H1 (cell line): Measurements from ENCODE around the gene NBPF1. TPM values are rescaled to one million over a fixed set of nuclear protein-coding genes. Genes with fewer than 3 reads are reported as not detected.
"Not testable (repeated sequence)": the region's sequence is repeated elsewhere in the genome, so short reads cannot be mapped to it uniquely, and the experiment has no call there.

Experiments used
- CTCF ChIA-PET: fragments of 300-600 bp; sonication (Branson Sonifier 250); formaldehyde crosslinking; loops from one replicate; lab custom pipeline; 2021; ENCODE audit not compliant: partially characterized antibody; lab: Charles Lee
- POLR2A ChIA-PET: fragments of 300-600 bp; sonication (Branson Sonifier 250); formaldehyde crosslinking; loops from one replicate; lab custom pipeline; 2021; ENCODE audit warnings: inconsistent platforms; ENCODE audit not compliant: partially characterized antibody; lab: Charles Lee
- DNase-seq, 2 experiments: peaks; one replicate each; pipeline versions ENCODE4 v3.0.0 to v3.0.0-alpha.2; 2010 to 2022; ENCODE audit warnings: low spot score in 2 of 2, low read depth in 1 of 2, mixed read lengths in 1 of 2
- FAIRE-seq: peaks from 2 replicates; lab custom pipeline; 2011; peaks lifted over from hg19 to GRCh38; lab: Jason Lieb, UNC
- H2AFZ ChIP-seq: 2 replicates; pipeline ENCODE4 v1.8.1; 2012; ENCODE audit warnings: low read length, inconsistent platforms
- H2AK5ac ChIP-seq: 2 replicates; pipeline ENCODE4 v1.6.1; 2013; ENCODE audit warnings: low read depth, low read length
- H2BK120ac ChIP-seq: replicated peaks from 2 replicates; pipeline ENCODE3; 2013; ENCODE audit warnings: low read depth, low read length, inconsistent platforms
- H2BK12ac ChIP-seq: 2 replicates; pipeline ENCODE4 v1.6.1; 2013; ENCODE audit warnings: low read depth, low read length
- H2BK15ac ChIP-seq: 2 replicates; pipeline ENCODE4 v1.6.1; 2013; ENCODE audit warnings: low read length
- H2BK20ac ChIP-seq: 2 replicates; pipeline ENCODE4 v1.6.1; 2013; ENCODE audit warnings: low read length
- H2BK5ac ChIP-seq: 2 replicates; pipeline ENCODE4 v1.6.1; 2013; ENCODE audit warnings: low read depth, low read length
- H3K14ac ChIP-seq: 2 replicates; pipeline ENCODE4 v1.6.1; 2013; ENCODE audit warnings: inconsistent platforms; ENCODE audit not compliant: insufficient read length
- H3K18ac ChIP-seq: 2 replicates; pipeline ENCODE4 v1.6.1; 2013; ENCODE audit warnings: low read length; ENCODE audit errors: extremely low read depth
- H3K23ac ChIP-seq: 2 replicates; pipeline ENCODE4 v1.6.1; 2013; ENCODE audit warnings: inconsistent platforms; ENCODE audit not compliant: insufficient read length
- H3K23me2 ChIP-seq: 2 replicates; pipeline ENCODE4 v1.6.1; 2013; ENCODE audit warnings: low read depth, low read length
- H3K27ac ChIP-seq: 2 replicates; pipeline ENCODE4 v1.6.1; 2011; ENCODE audit warnings: low read depth, low read length, inconsistent platforms
- H3K27me3 ChIP-seq, 4 experiments: replicated peaks in 1 of 4; 1 replicate in 1 of 4; 2 replicates in 3 of 4; pipeline versions ENCODE4 v1.6.1 to v1.8.1; 2011 to 2013; ENCODE audit warnings: low read length in 3 of 4, mild to moderate bottlenecking in 3 of 4, inconsistent platforms in 2 of 4, mixed read lengths in 2 of 4, moderate library complexity in 1 of 4; ENCODE audit not compliant: control insufficient read depth in 3 of 4, insufficient read depth in 3 of 4; ENCODE audit errors: extremely low read depth in 1 of 4
- H3K36me3 ChIP-seq, 4 experiments: 2 replicates each; pipeline versions ENCODE4 v1.6.1 to v1.8.1; 2011 to 2013; ENCODE audit warnings: mild to moderate bottlenecking in 4 of 4, low read length in 3 of 4, moderate library complexity in 2 of 4, control low read depth in 1 of 4, inconsistent platforms in 1 of 4; ENCODE audit not compliant: insufficient read depth in 4 of 4, control insufficient read depth in 2 of 4
- H3K4ac ChIP-seq: replicated peaks from 2 replicates; pipeline ENCODE3; 2013; ENCODE audit warnings: low read length, low read depth, mixed read lengths, inconsistent platforms; ENCODE audit not compliant: insufficient read length
- H3K4me1 ChIP-seq, 4 experiments: replicated peaks in 1 of 4; 1 replicate in 1 of 4; 2 replicates in 3 of 4; pipeline versions ENCODE4 v1.6.1 to v1.8.1; 2011 to 2013; ENCODE audit warnings: low read length in 3 of 4, inconsistent platforms in 2 of 4, mixed read lengths in 1 of 4; ENCODE audit not compliant: insufficient read depth in 4 of 4, control insufficient read depth in 3 of 4
- H3K4me2 ChIP-seq, 2 experiments: 2 replicates each; pipeline versions ENCODE4 v1.6.1 to v1.8.1; 2011 to 2013; ENCODE audit warnings: low read depth in 2 of 2, low read length in 2 of 2, control low read depth in 1 of 2, inconsistent platforms in 1 of 2, mild to moderate bottlenecking in 1 of 2; ENCODE audit not compliant: insufficient read depth in 1 of 2
- H3K4me3 ChIP-seq, 4 experiments: fragments of 200-600, 300-600 bp in 1 of 4; sonication (generic), shearing (Covaris generic), sonication (Bioruptor Twin) in 1 of 4; 2 replicates each; pipeline versions ENCODE4 v1.5.1 to v1.8.1; 2011 to 2016; ENCODE audit warnings: low read length in 4 of 4, low read depth in 3 of 4, control low read depth in 2 of 4, inconsistent platforms in 2 of 4, mild to moderate bottlenecking in 2 of 4, mixed read lengths in 1 of 4, moderate library complexity in 1 of 4; ENCODE audit not compliant: insufficient read depth in 2 of 4; ENCODE audit errors: extremely low read depth in 1 of 4
- H3K56ac ChIP-seq: replicated peaks from 2 replicates; pipeline ENCODE3; 2013; ENCODE audit warnings: low read depth, mild to moderate bottlenecking, mixed read lengths, low read length, inconsistent platforms; ENCODE audit not compliant: insufficient read length
- H3K79me1 ChIP-seq: 2 replicates; pipeline ENCODE4 v1.6.1; 2013; ENCODE audit warnings: low read depth, low read length, control low read depth
- H3K79me2 ChIP-seq, 2 experiments: 2 replicates each; pipeline versions ENCODE4 v1.6.1 to v1.8.1; 2012 to 2013; ENCODE audit warnings: low read length in 2 of 2, mild to moderate bottlenecking in 2 of 2, inconsistent platforms in 1 of 2; ENCODE audit not compliant: insufficient read depth in 2 of 2, control insufficient read depth in 1 of 2
- H3K9ac ChIP-seq, 4 experiments: replicated peaks in 1 of 4; 1 replicate in 1 of 4; 2 replicates in 3 of 4; pipeline versions ENCODE4 v1.6.1 to v1.8.1; 2011 to 2013; ENCODE audit warnings: low read depth in 3 of 4, low read length in 3 of 4, control low read depth in 2 of 4, mild to moderate bottlenecking in 2 of 4, moderate library complexity in 2 of 4, inconsistent platforms in 1 of 4; ENCODE audit errors: extremely low read depth in 1 of 4
- H3K9me3 ChIP-seq, 2 experiments: 2 replicates each; pipeline versions ENCODE4 v1.6.1 to v1.8.1; 2012 to 2013; ENCODE audit warnings: mild to moderate bottlenecking in 2 of 2, moderate library complexity in 2 of 2, control low read depth in 1 of 2, inconsistent platforms in 1 of 2, low read depth in 1 of 2, low read length in 1 of 2, mixed read lengths in 1 of 2; ENCODE audit not compliant: insufficient read depth in 2 of 2
- H4K20me1 ChIP-seq, 2 experiments: replicated peaks in 1 of 2; 2 replicates each; pipeline versions ENCODE3 to v1.8.1; 2011 to 2013; ENCODE audit warnings: inconsistent platforms in 2 of 2, low read length in 2 of 2, mild to moderate bottlenecking in 1 of 2; ENCODE audit not compliant: insufficient read depth in 2 of 2, control insufficient read depth in 1 of 2
- H4K5ac ChIP-seq: 2 replicates; pipeline ENCODE4 v1.6.1; 2013; ENCODE audit warnings: low read length, low read depth, mixed read lengths, inconsistent platforms; ENCODE audit not compliant: insufficient read length
- H4K8ac ChIP-seq: 2 replicates; pipeline ENCODE4 v1.8.0; 2013; ENCODE audit warnings: mild to moderate bottlenecking, moderate library complexity, low read length, inconsistent platforms; ENCODE audit not compliant: insufficient read depth; ENCODE audit errors: extremely low read depth
- H4K91ac ChIP-seq: replicated peaks from 2 replicates; pipeline ENCODE3; 2013; ENCODE audit warnings: low read length, mixed read lengths, inconsistent platforms; ENCODE audit not compliant: insufficient read length
- WGBS, 2 experiments: shearing (Covaris generic) in 1 of 2; methylation state at CpG; one replicate each; pipeline versions ENCODE4 v1.1.6 to v1.1.7; 2013 to 2015; ENCODE audit warnings: low lambda C conversion rate in 2 of 2, mixed read lengths in 2 of 2, inconsistent platforms in 1 of 2, low coverage in 1 of 2, missing lambda C conversion rate in 1 of 2; ENCODE audit not compliant: insufficient replicate concordance in 2 of 2, insufficient coverage in 1 of 2, insufficient read length in 1 of 2; ENCODE audit errors: extremely low coverage in 1 of 2, missing lambda C conversion rate in 1 of 2; 5-methylcytosine and 5-hydroxymethylcytosine counted together
- polyA plus RNA-seq, 7 experiments: library from polyadenylated mRNA; depleted of rRNA in 3 of 7; stranded (reverse) in 5 of 7; unstranded in 2 of 7; fragments of >200 nt in 5 of 7; fragments of 200-250 nt in 2 of 7; gene quantifications; 1 replicate in 5 of 7; 2 replicates in 1 of 7; 4 replicates in 1 of 7; pipeline versions ENCODE4 v1.2.1 to v1.2.3, GENCODE V29; 2011 to 2013; ENCODE audit warnings: missing spikeins in 2 of 7, mixed read lengths in 2 of 7
- total RNA-seq: library from RNA; stranded (reverse); fragmentation: NEBNext Ultra II Directional; extraction: Animal tissue kit (Norgen Biotek cat#: 25700); gene quantifications from 2 replicates; pipeline ENCODE4 v1.2.1, GENCODE V29; 2021

Gene NBPF1
- total and polyA plus RNA-seq, 2 of the 8 experiments (the other 6 are each of a cell fraction or from before 2014, with no cell fraction given): 9.6 to 19.3 TPM

DNA sequence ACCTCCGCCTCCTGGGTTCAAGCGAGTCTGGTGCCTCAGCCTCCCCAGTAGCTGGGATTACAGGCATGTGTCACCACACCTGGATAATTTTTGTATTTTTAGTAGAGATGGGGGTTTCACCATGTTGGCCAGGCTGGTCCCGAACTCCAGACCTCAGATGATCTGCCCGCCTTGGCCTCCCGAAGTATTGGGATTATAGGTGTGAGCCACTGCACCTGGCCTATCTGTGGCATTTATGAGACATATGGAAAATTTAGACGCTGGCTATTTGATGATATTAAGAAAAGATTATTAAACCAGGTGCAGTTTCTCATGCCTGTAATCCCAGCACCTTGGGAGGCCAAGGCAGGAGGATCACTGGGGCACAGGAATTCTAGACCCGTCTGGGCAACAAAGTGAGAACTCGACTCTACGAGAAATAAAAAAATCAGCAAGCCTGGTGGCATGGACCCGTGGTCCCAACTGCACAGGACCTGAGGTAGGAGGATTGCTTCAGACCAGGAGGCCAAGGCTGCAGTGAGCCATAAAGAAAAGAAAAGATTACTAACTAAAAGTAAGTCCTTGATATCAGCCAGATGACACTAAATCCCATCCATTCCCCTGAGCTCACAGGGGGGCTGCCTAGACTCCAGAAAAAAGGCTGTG is 23.3 kb upstream of the NBPF1 start:
- H2BK12ac ChIP-seq, H3K14ac ChIP-seq, H2AK5ac ChIP-seq, H3K27ac ChIP-seq, H2AFZ ChIP-seq, FAIRE-seq, H2BK15ac ChIP-seq, H3K4ac ChIP-seq, H2BK5ac ChIP-seq, H3K56ac ChIP-seq, H3K4me3 ChIP-seq, H4K91ac ChIP-seq, H3K23me2 ChIP-seq, H3K27me3 ChIP-seq, H2BK120ac ChIP-seq, H3K23ac ChIP-seq, H4K20me1 ChIP-seq, H3K36me3 ChIP-seq, H2BK20ac ChIP-seq, H3K4me1 ChIP-seq, H3K4me2 ChIP-seq, H4K8ac ChIP-seq, H4K5ac ChIP-seq, H3K9me3 ChIP-seq, H3K79me2 ChIP-seq, H3K18ac ChIP-seq: not testable (repeated sequence)
- ChIA-PET POLR2A (interaction anchor here (1.2 kb wide), 1 partner anchor 12 kb away, joined by 3 read pairs; no protein-coding TSS in a partner anchor), CTCF (interaction anchor here (1.0 to 13.8 kb wide), 5 partner anchors 9 to 81 kb away, joined by 4 to 239 read pairs (median 8); no protein-coding TSS in a partner anchor)
- DNase-seq: peak in 1 of 2 experiments; percentile 45
- H3K79me1 ChIP-seq: peaks cover 18% of the 10 kb centered on the region
- WGBS, 2 experiments: 86% methylated on average over 10 of the region's 10 CpGs; no CpG with 5 or more reads in 1 of the 2 experiments
- H3K9ac ChIP-seq: 0 out of 7 replicates have a peak overlapping the region, but pooled peaks of 1 of the 4 experiments have one; percentile 20
